Measurements from ENCODE around the gene OR7G3.
A peak's percentile ranks its signal among the peaks of the same experiment; 100 is the strongest.

DNA sequence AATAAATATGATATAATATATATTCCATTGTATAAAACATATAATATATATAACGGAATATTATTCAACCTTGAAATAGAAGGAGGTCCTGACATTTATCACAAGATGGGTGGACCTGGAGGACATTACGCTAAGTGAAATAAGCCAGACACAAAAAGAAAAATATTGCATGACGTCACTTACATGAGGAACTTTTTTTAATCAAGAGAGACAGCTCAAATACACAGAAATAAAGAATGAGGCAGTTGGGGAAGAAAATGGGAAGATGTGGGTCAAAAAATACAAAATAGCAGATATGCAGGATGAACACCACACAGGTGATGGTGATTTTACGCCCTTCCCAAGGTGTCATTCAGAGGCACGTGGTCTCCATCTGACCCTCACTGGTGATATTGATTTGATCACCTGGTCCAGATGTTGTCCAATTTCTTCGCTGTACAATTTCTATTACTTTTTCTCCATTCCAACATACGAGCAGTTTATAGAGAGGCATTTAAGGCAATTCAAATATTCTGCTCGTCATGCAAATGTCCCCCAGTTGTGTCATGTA is 12.9 kb upstream of the OR7G3 start:
- TF ChIP-seq, protein P1, sequence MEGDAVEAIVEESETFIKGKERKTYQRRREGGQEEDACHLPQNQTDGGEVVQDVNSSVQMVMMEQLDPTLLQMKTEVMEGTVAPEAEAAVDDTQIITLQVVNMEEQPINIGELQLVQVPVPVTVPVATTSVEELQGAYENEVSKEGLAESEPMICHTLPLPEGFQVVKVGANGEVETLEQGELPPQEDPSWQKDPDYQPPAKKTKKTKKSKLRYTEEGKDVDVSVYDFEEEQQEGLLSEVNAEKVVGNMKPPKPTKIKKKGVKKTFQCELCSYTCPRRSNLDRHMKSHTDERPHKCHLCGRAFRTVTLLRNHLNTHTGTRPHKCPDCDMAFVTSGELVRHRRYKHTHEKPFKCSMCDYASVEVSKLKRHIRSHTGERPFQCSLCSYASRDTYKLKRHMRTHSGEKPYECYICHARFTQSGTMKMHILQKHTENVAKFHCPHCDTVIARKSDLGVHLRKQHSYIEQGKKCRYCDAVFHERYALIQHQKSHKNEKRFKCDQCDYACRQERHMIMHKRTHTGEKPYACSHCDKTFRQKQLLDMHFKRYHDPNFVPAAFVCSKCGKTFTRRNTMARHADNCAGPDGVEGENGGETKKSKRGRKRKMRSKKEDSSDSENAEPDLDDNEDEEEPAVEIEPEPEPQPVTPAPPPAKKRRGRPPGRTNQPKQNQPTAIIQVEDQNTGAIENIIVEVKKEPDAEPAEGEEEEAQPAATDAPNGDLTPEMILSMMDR (IDR thresholded peaks at IDR 0.05; ENCODE audit: low read depth, low read length) = no peak
- no peak for TF ChIP-seq POLR2A (IDR thresholded peaks at IDR 0.05; ENCODE audit: extremely low read depth, insufficient read length)
- TF ChIP-seq, protein P2, sequence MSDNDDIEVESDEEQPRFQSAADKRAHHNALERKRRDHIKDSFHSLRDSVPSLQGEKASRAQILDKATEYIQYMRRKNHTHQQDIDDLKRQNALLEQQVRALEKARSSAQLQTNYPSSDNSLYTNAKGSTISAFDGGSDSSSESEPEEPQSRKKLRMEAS (IDR thresholded peaks at IDR 0.05; ENCODE audit: low read depth, low read length) = peak; percentile 92

All from NB4 (cell line).